GM13977 (cell line): Measurements from ENCODE around the gene TBX2.
"Not testable (repeated sequence)": the region's sequence is repeated elsewhere in the genome, so short reads cannot be mapped to it uniquely, and the experiment has no call there.

Source experiments
- DNase-seq: peaks from one replicate; pipeline ENCODE4 v3.0.0; 2012; ENCODE audit warnings: low spot score
- CTCF ChIP-seq: IDR thresholded peaks from 2 replicates; pipeline ENCODE4 v1.5.1; 2012; ENCODE audit warnings: mild to moderate bottlenecking, control low read depth; ENCODE audit not compliant: insufficient read depth; ENCODE audit errors: extremely low read depth, missing control alignments
- in situ Hi-C: fragments of 300-500 bp; cut with MboI; formaldehyde crosslinking; loops from one replicate; pipeline ENCODE4 v1.12.0; 2022; ENCODE audit warnings: low sequenced_read_pairs, low pct_unique_long_range_greater_than_20kb, mixed read lengths, inconsistent platforms; ENCODE audit not compliant: unreplicated experiment

The TBX2 gene

GRCh38 chr17:61448042-61448441 lies 48.4 kb downstream of the TBX2 start:
- peak; percentile 7 for DNase-seq
- in situ Hi-C loops, result no loop called here
- TF ChIP-seq CTCF, result no peak

GRCh38 chr17:61449140-61449539 lies 49.5 kb downstream of the TBX2 start:
- in situ Hi-C loops, DNase-seq: not testable (repeated sequence)

DNA sequence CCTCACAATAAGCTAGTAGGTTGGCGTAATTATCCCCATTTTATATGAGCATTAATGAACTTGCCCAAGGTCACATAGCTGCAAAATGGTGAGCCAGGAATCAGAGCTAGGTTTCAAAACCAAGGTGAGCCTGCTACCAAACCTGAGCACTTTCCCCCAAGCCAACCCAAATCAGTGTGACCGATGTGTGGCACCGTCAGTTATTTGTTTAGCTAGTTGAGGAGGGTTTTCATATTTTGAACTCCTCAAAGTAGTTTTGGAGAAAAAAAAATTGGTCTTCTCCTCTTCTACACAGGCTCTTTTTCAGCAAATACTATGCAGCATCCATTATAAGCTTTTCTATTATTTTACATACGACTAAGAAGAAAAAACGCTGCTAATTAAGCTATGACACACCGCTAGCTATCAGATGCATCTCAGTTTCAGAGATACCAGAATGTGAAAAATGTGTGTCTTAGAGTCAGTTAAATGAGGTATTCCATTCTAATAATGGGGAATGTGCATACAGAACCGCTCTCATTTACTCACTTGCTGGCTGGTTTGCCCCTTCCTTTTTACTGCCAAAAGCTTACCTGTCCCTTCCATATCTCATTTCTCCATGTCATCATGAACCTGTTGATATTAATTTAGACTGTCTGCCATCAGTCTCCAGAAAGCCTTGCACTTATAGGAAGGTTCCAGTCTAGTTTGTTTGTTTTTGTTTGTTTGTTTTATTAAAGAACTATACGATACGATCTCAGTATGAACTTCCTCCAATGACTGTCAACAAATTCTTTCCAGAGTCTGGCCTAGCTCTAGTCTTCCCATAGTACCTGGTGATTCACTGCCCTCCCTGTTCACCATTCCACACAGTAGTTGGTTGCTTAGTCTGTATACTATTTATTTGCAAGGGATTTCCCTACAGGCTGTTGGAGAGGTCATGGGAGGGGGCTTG lies 50.3 kb downstream of the TBX2 start:
- TF ChIP-seq CTCF, result no peak
- peak; percentile 9 for DNase-seq
- in situ Hi-C loops, result loop anchor here (10.0 kb wide), 1 partner anchor 55 kb away; the partner anchor contains the start of gene TBX2

DNA sequence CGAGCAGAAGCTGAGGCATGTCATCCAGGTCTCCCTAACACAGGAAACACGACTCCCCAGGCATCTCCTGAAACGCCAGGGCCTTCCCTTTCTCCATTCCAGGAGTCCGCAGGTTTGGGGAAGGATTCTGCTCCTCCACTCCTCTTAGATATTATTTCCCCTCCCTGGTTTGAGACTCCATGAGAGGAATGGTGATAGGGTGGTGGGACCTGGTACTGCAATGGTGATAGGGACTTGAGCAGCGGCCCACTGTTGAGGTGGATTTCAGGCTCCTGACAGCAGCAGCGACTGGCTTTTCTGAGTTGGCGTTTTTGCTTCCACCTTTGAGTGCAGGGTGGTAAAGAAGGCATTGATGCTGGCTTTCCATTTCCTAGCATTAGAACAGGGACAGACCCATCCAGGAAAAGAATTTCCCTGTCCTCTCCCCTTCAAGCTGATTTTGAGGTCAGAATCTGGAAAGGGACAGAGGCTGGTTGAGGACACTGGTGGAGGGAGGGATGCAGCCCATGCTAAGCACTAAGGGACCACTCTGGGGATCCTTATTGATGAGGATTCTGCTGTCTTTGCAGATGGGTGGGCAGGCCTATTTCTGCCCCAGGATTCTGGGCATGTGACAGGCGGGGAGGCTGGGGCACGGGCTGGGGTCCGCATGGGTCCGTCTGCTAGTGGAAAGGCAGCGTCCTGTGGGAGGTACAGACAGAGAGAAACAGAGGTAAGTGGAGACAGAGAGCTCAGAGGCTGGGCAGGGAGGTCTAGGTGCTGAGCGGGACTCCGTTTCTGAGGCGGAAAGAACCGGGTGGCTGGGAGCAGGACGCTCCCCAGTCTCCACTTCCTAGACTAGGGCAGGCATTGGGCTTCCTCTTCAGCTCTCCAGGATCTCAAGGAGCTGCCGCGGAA lies 51.2 kb downstream of the TBX2 start:
- in situ Hi-C loops, result loop anchor here (10.0 kb wide), 1 partner anchor 56 kb away; the partner anchor contains the start of gene TBX2
- TF ChIP-seq CTCF, result no peak
- DNase-seq, result peak; percentile 20

GRCh38 chr17:61451538-61452300 lies 52.1 kb downstream of the TBX2 start:
- in situ Hi-C loops, result loop anchor here (10.0 kb wide), 1 partner anchor 57 kb away; the partner anchor contains the start of gene TBX2
- no peak for TF ChIP-seq CTCF
- peak; percentile 39 for DNase-seq

GRCh38 chr17:61452301-61453290 lies 53.0 kb downstream of the TBX2 start, which contains the start of gene TBX4:
Gene TBX4 (plus strand): TSS chr17:61452422. CDS start chr17:61456491, 4,069 bp downstream.
- in situ Hi-C loops, result loop anchor here (10.0 kb wide), 1 partner anchor 58 kb away; the partner anchor contains the start of gene TBX2
- DNase-seq, result peak; percentile 32
- no peak for TF ChIP-seq CTCF
